ENCODE data around the gene RAD21L1.

The RAD21L1 gene

DNA sequence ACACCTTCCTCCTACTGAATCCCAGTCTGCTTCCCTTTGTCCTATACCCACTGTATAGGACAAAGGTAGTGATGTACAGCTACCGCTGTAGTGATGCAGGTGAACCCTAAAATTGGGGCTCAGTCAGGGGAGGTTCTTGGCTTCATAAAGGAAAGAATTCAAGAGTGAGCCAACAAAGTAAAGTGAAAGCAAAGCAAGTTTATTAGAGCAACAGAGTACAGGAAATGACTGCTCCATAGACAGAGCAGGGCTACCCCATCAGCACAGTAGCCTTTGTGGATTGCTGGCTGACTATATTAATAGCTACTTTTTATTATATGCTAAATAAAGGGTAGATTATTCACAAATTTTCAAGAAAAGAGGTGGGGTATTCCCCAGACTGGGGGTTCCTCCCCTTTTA lies 25.9 kb upstream of the RAD21L1 start:
- TF ChIP-seq, protein P1, sequence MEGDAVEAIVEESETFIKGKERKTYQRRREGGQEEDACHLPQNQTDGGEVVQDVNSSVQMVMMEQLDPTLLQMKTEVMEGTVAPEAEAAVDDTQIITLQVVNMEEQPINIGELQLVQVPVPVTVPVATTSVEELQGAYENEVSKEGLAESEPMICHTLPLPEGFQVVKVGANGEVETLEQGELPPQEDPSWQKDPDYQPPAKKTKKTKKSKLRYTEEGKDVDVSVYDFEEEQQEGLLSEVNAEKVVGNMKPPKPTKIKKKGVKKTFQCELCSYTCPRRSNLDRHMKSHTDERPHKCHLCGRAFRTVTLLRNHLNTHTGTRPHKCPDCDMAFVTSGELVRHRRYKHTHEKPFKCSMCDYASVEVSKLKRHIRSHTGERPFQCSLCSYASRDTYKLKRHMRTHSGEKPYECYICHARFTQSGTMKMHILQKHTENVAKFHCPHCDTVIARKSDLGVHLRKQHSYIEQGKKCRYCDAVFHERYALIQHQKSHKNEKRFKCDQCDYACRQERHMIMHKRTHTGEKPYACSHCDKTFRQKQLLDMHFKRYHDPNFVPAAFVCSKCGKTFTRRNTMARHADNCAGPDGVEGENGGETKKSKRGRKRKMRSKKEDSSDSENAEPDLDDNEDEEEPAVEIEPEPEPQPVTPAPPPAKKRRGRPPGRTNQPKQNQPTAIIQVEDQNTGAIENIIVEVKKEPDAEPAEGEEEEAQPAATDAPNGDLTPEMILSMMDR (IDR thresholded peaks at IDR 0.05): no peak

GRCh38 chr20:1202762-1203504 lies 22.9 kb upstream of the RAD21L1 start, which contains the start of gene C20orf202:
Gene C20orf202, plus strand, starts transcription at chr20:1203454. Its CDS starts 132 bp downstream, at chr20:1203586.
- TF ChIP-seq, protein P1 (IDR thresholded peaks at IDR 0.05): no peak

- TF ChIP-seq, protein P1 (IDR thresholded peaks at IDR 0.05): no peak
Observed at GRCh38 chr20:1203630-1204029, 22.2 kb upstream of the RAD21L1 start.

DNA sequence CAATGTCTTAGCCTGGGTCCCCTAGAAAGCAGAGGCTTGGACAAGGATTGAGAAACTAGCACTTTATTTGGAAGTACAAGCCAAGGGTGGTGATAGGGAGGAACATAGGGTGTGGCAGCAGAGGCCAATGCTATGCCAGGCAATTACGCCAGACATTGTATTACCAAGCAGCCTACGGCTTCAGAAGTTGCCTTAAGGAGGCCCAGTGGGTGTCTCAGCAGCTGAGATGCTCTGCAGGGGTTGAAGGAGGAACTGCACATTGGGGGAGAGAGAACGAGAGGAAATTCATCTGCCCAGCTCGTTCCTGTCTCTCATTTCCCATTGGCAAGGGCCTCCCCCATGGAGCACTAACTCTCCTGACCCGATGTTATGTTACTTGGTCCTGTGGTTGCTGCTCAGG lies 21.7 kb upstream of the RAD21L1 start:
- TF ChIP-seq, protein P1 (IDR thresholded peaks at IDR 0.05): no peak

GRCh38 chr20:1204576-1204975 lies 21.3 kb upstream of the RAD21L1 start:
- TF ChIP-seq, protein P1 (IDR thresholded peaks at IDR 0.05): no peak

- TF ChIP-seq, protein P1 (IDR thresholded peaks at IDR 0.05): no peak
Observed at GRCh38 chr20:1205802-1206201, 20.0 kb upstream of the RAD21L1 start.

DNA sequence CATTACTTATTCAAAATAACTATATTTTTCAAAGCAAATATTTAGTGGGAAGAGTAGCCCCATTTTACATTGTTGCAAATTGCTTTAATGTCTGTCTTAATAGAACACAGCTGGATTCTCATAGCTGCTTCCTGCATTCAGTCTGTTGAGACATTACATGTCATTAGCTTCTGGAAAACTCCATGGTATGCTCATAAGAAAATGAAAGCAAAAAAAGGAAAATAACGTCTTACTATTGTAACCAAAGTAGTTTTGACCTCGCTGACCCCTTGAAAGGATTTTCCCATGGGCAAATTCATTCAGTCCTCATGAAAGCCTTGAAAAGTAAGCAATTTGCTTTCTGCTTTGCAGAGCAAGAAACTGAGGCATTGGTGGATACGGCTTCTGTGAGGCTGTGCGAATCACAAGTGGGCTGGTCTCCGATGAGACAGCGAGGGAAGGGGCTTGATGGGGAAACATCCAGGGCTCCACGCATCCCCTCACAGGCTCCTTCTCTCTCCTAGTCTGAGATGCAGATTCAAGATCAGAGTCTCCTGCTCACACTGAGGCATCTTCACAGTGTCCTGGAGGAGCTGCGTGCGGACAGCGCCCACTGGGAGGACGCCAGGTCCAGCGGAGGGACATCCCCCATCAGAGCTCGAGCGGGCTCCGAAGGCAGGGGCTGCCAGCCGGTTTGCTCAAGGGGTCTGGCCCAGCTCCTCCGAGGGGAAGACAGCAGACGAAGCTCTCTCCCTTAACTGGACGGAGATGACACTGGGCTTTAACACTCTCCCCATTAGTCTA lies 19.3 kb upstream of the RAD21L1 start:
- TF ChIP-seq, protein P1 (IDR thresholded peaks at IDR 0.05): no peak

All from LNCAP (cell line).